IMR-90 (cell line): Measurements from ENCODE around the gene LPCAT2.

Source experiments
- CHD1 ChIP-seq: IDR thresholded peaks from 2 replicates; pipeline ENCODE4 v1.6.1; 2012; ENCODE audit warnings: low read depth, low read length, improper control_type of control experiment
- TF ChIP-seq, protein P1 (sequence below): conservative IDR thresholded peaks from 2 replicates; pipeline ENCODE4 v1.5.1; 2012; ENCODE audit warnings: mild to moderate bottlenecking, low read depth, low read length, improper control_type of control experiment

DNA sequence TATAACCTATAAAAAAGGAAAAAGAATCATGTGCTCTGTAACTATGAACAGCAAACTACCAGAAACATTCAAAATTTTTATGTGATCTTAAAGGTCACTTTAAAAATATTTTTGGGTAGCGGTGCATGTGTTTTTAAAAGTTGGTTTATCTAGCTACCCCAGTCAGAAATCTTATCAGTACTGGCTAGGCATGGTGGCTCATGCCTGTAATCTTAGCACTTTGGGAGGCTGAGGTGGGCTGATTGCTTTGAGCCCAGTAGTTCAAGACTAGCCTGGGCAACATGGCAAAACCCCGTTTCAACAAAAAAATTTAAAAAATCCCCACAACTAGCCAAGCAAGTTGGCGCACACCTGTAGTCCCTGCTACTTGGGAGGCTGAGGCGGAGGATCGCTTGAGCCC lies 61.3 kb downstream of the LPCAT2 start:
- TF ChIP-seq, protein P1, sequence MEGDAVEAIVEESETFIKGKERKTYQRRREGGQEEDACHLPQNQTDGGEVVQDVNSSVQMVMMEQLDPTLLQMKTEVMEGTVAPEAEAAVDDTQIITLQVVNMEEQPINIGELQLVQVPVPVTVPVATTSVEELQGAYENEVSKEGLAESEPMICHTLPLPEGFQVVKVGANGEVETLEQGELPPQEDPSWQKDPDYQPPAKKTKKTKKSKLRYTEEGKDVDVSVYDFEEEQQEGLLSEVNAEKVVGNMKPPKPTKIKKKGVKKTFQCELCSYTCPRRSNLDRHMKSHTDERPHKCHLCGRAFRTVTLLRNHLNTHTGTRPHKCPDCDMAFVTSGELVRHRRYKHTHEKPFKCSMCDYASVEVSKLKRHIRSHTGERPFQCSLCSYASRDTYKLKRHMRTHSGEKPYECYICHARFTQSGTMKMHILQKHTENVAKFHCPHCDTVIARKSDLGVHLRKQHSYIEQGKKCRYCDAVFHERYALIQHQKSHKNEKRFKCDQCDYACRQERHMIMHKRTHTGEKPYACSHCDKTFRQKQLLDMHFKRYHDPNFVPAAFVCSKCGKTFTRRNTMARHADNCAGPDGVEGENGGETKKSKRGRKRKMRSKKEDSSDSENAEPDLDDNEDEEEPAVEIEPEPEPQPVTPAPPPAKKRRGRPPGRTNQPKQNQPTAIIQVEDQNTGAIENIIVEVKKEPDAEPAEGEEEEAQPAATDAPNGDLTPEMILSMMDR = no peak
- TF ChIP-seq CHD1 = no peak
